Keratinocyte (primary cell): Measurements from ENCODE around the gene SPTBN5.

Experiments
- CTCF ChIP-seq, 3 experiments: IDR thresholded peaks in 1 of 3; conservative IDR thresholded peaks in 1 of 3; optimal IDR thresholded peaks in 1 of 3; 2 replicates in 2 of 3; 3 replicates in 1 of 3; pipeline versions ENCODE3 to v1.5.1; 2011; ENCODE audit warnings: low read length in 3 of 3, mild to moderate bottlenecking in 3 of 3, moderate library complexity in 2 of 3, control low read depth in 1 of 3, inconsistent platforms in 1 of 3; ENCODE audit not compliant: insufficient read depth in 2 of 3; ENCODE audit errors: extremely low read depth in 1 of 3
- EZH2 ChIP-seq: IDR thresholded peaks from one replicate; pipeline ENCODE4 v1.6.1; 2012; ENCODE audit warnings: inconsistent platforms, mild to moderate bottlenecking, low read length, moderate library complexity

- TF ChIP-seq CTCF (optimal IDR thresholded peaks at IDR 0.05 in 1 of 3, IDR thresholded peaks at IDR 0.05 in 1 of 3, conservative IDR thresholded peaks at IDR 0.05 in 1 of 3; ENCODE audit: extremely low read depth in 1 of 3, insufficient read depth in 2 of 3, low read length in 3 of 3) (no peak), EZH2 (no peak)
Observed at GRCh38 chr15:41844814-41845213, 49.0 kb downstream of the SPTBN5 start.
